IPS-20b (cell line): Measurements from ENCODE around the gene PRICKLE3.
"Not testable (repeated sequence)": the region's sequence is repeated elsewhere in the genome, so short reads cannot be mapped to it uniquely, and the experiment has no call there.

Source experiments
- H3K27ac ChIP-seq: one replicate; pipeline ENCODE4 v1.5.1; 2013; ENCODE audit warnings: low read length
- H3K27me3 ChIP-seq: 2 replicates; pipeline ENCODE4 v1.6.1; 2013; ENCODE audit warnings: mild to moderate bottlenecking, low read length, inconsistent platforms; ENCODE audit not compliant: insufficient read depth
- H3K36me3 ChIP-seq: 2 replicates; pipeline ENCODE4 v1.6.1; 2013; ENCODE audit warnings: low read depth, mild to moderate bottlenecking, inconsistent platforms, low read length, moderate library complexity; ENCODE audit not compliant: insufficient read depth
- H3K4me1 ChIP-seq: 2 replicates; pipeline ENCODE4 v1.6.1; 2013; ENCODE audit warnings: mild to moderate bottlenecking, control low read depth, inconsistent platforms, low read length, moderate library complexity; ENCODE audit not compliant: insufficient read depth
- H3K4me3 ChIP-seq: 2 replicates; pipeline ENCODE4 v1.5.1; 2013; ENCODE audit warnings: mild to moderate bottlenecking, low read length, inconsistent platforms
- H3K9ac ChIP-seq: 2 replicates; pipeline ENCODE4 v1.6.1; 2013; ENCODE audit warnings: low read depth, mild to moderate bottlenecking, inconsistent platforms, low read length, moderate library complexity
- H3K9me3 ChIP-seq: 2 replicates; pipeline ENCODE4 v1.6.1; 2013; ENCODE audit warnings: mild to moderate bottlenecking, low read depth, low read length, inconsistent platforms; ENCODE audit not compliant: insufficient read depth

The PRICKLE3 gene

GRCh38 chrX:49177338-49177833 is 8.8 kb downstream of the PRICKLE3 start:
- no peak overlapping the region for H3K9ac ChIP-seq
- H3K4me1 ChIP-seq: no peaks in the 10 kb centered on the region
- peaks cover 10% of the 10 kb centered on the region for H3K27me3 ChIP-seq
- H3K9me3 ChIP-seq: no peaks in the 10 kb centered on the region
- H3K4me3 ChIP-seq: no peak overlapping the region
- H3K36me3 ChIP-seq: peaks cover 4% of the 10 kb centered on the region; the same call in 1 of the 2 replicates
- no peak overlapping the region for H3K27ac ChIP-seq

- H3K4me3 ChIP-seq: no peak overlapping the region
- peaks cover 17% of the 10 kb centered on the region for H3K27me3 ChIP-seq
- no peaks in the 10 kb centered on the region for H3K4me1 ChIP-seq
- no peak overlapping the region for H3K27ac ChIP-seq
- H3K36me3 ChIP-seq: peaks cover 4% of the 10 kb centered on the region; the same call in 1 of the 2 replicates
- H3K9ac ChIP-seq: no peak overlapping the region
- H3K9me3 ChIP-seq: no peaks in the 10 kb centered on the region
Measured at GRCh38 chrX:49176421-49177326, 9.5 kb downstream of the PRICKLE3 start.

- peaks cover 27% of the 10 kb centered on the region for H3K27me3 ChIP-seq
- H3K9me3 ChIP-seq: no peaks in the 10 kb centered on the region
- H3K9ac ChIP-seq: no peak overlapping the region
- H3K27ac ChIP-seq: no peak overlapping the region
- H3K4me3 ChIP-seq: no peak overlapping the region
- H3K4me1 ChIP-seq: no peaks in the 10 kb centered on the region
- peaks cover 4% of the 10 kb centered on the region; the same call in 1 of the 2 replicates for H3K36me3 ChIP-seq
Measured at GRCh38 chrX:49175435-49176274, 10.5 kb downstream of the PRICKLE3 start.

- H3K27me3 ChIP-seq: peaks cover 32% of the 10 kb centered on the region
- H3K4me3 ChIP-seq: no peak overlapping the region
- H3K9me3 ChIP-seq: no peaks in the 10 kb centered on the region
- no peak overlapping the region for H3K27ac ChIP-seq
- no peaks in the 10 kb centered on the region for H3K4me1 ChIP-seq
- H3K9ac ChIP-seq: no peak overlapping the region
- peaks cover 4% of the 10 kb centered on the region; the same call in 1 of the 2 replicates for H3K36me3 ChIP-seq
Measured at GRCh38 chrX:49174723-49175122, 11.4 kb downstream of the PRICKLE3 start.

- H3K4me1 ChIP-seq, H3K4me3 ChIP-seq, H3K9ac ChIP-seq, H3K27ac ChIP-seq, H3K9me3 ChIP-seq, H3K36me3 ChIP-seq: not testable (repeated sequence)
- H3K27me3 ChIP-seq: peaks cover 32% of the 10 kb centered on the region
Measured at GRCh38 chrX:49173544-49173943, 12.6 kb downstream of the PRICKLE3 start.

- peak overlapping the region; percentile 57; the same call in 1 of the 2 replicates for H3K4me3 ChIP-seq
Measured at GRCh38 chrX:49172280-49172780, 13.8 kb downstream of the PRICKLE3 start.

GRCh38 chrX:49171752-49172279 is 14.4 kb downstream of the PRICKLE3 start, which contains the start of gene PLP2:
Gene PLP2 (plus strand): TSS chrX:49171898. CDS start chrX:49172001, 103 bp downstream.
- Histone ChIP-seq H3K27me3 (peaks cover 45% of the 10 kb centered on the region), H3K27ac (no peak within 1 kb of the TSS), H3K9ac (no peak within 1 kb of the TSS), H3K4me3 (peak within 1 kb of the TSS; percentile 57), H3K36me3 (no peaks in the 10 kb centered on the region), H3K4me1 (no peaks in the 10 kb centered on the region), H3K9me3 (no peaks in the 10 kb centered on the region)

More at GRCh38 chrX:49172280-49172780, 13.8 kb downstream of the PRICKLE3 start:
- H3K9ac ChIP-seq: no peak overlapping the region
- no peaks in the 10 kb centered on the region for H3K9me3 ChIP-seq
- H3K27ac ChIP-seq: no peak overlapping the region
- no peaks in the 10 kb centered on the region for H3K4me1 ChIP-seq
- H3K36me3 ChIP-seq: no peaks in the 10 kb centered on the region
- H3K27me3 ChIP-seq: peaks cover 40% of the 10 kb centered on the region

GRCh38 chrX:49167740-49168108 is 18.4 kb downstream of the PRICKLE3 start:
- H3K36me3 ChIP-seq: no peaks in the 10 kb centered on the region
- H3K4me3 ChIP-seq: peak overlapping the region; percentile 69; the same call in 1 of the 2 replicates
- H3K4me1 ChIP-seq: no peaks in the 10 kb centered on the region; the same call in 1 of the 2 replicates

GRCh38 chrX:49166914-49167739 is 19.0 kb downstream of the PRICKLE3 start:
- Histone ChIP-seq H3K9me3 (no peaks in the 10 kb centered on the region), H3K27ac (no peak overlapping the region), H3K27me3 (peaks cover 59% of the 10 kb centered on the region), H3K9ac (no peak overlapping the region; the same call in 1 of the 2 replicates), H3K36me3 (no peaks in the 10 kb centered on the region), H3K4me3 (peak overlapping the region; percentile 69), H3K4me1 (no peaks in the 10 kb centered on the region; the same call in 1 of the 2 replicates)

More at GRCh38 chrX:49167740-49168108, 18.4 kb downstream of the PRICKLE3 start:
- Histone ChIP-seq H3K9ac (no peak overlapping the region), H3K27me3 (peaks cover 59% of the 10 kb centered on the region), H3K9me3 (no peaks in the 10 kb centered on the region), H3K27ac (no peak overlapping the region)
